Panc1 (cell line): ENCODE data around the gene TSPOAP1. TPM values are rescaled to one million over a fixed set of nuclear protein-coding genes. Genes with fewer than 3 reads are reported as not detected.

ENCODE experiments used
- ATAC-seq: fragments of 200-7000 bp; cut with Tn5 transposase; 2 replicates; pipeline ENCODE4 v1.9.1; 2020; ENCODE audit warnings: mild to moderate bottlenecking, moderate library complexity
- BruUV-seq: library from RNA; stranded (reverse); fragments of 400-500 nt; replicated peaks from 2 replicates; lab custom pipeline; 2021; lab: Mats Ljungman, UMichigan
- CTCF ChIA-PET: fragments of 300-600 bp; sonication (Branson Sonifier 250); formaldehyde crosslinking; loops from one replicate; lab custom pipeline; 2022; ENCODE audit warnings: antibody characterized with exemption; lab: Charles Lee
- POLR2A ChIA-PET: fragments of 300-600 bp; sonication (Branson Sonifier 250); formaldehyde crosslinking; loops from one replicate; lab custom pipeline; 2022; ENCODE audit warnings: antibody characterized with exemption; lab: Charles Lee
- DNase-seq: peaks from one replicate; pipeline ENCODE4 v3.0.0-alpha.2; 2010; ENCODE audit warnings: low read depth, low spot score
- H3K27ac ChIP-seq: 2 replicates; pipeline ENCODE4 v1.5.1; 2011; ENCODE audit warnings: mild to moderate bottlenecking, low read length, inconsistent platforms
- H3K27me3 ChIP-seq: fragments of 200-500 bp; sonication (Bioruptor generic); 2 replicates; pipeline ENCODE4 v1.6.0; 2014; ENCODE audit warnings: low read length, inconsistent platforms; ENCODE audit not compliant: control insufficient read depth, insufficient read depth
- H3K36me3 ChIP-seq: fragments of 200-500 bp; sonication (Bioruptor generic); 2 replicates; pipeline ENCODE4 v1.5.1; 2014; ENCODE audit warnings: inconsistent platforms, mild to moderate bottlenecking, low read length, moderate library complexity; ENCODE audit not compliant: control insufficient read depth, insufficient read depth
- H3K4me1 ChIP-seq: 2 replicates; pipeline ENCODE4 v1.5.1; 2011; ENCODE audit warnings: inconsistent platforms, mild to moderate bottlenecking, low read length, moderate library complexity; ENCODE audit not compliant: control insufficient read depth, insufficient read depth
- H3K4me3 ChIP-seq, 2 experiments: 2 replicates each; pipeline ENCODE4 v1.5.1; 2011 to 2012; ENCODE audit warnings: low read depth in 2 of 2, low read length in 2 of 2, mild to moderate bottlenecking in 2 of 2, inconsistent platforms in 1 of 2, moderate library complexity in 1 of 2
- H3K9me3 ChIP-seq: fragments of 200-500 bp; sonication (Bioruptor generic); 2 replicates; pipeline ENCODE4 v1.5.1; 2014; ENCODE audit warnings: low read depth, mild to moderate bottlenecking, inconsistent platforms, low read length, moderate library complexity; ENCODE audit not compliant: control insufficient read depth, insufficient read depth
- CTCF ChIP-seq: fragments of 450-650 bp; IDR thresholded peaks from 2 replicates; pipeline ENCODE4 v1.5.1; 2017; ENCODE audit warnings: mild to moderate bottlenecking
- POLR2AphosphoS5 ChIP-seq: IDR thresholded peaks from 2 replicates; pipeline ENCODE4 v1.6.1; 2012; ENCODE audit warnings: mild to moderate bottlenecking, low read depth, low read length, moderate library complexity
- REST ChIP-seq, 2 experiments: IDR thresholded peaks; 2 replicates each; pipeline ENCODE4 v1.6.1; 2011 to 2012; ENCODE audit warnings: low read depth in 2 of 2, control low read depth in 1 of 2, low read length in 1 of 2, mild to moderate bottlenecking in 1 of 2, moderate library complexity in 1 of 2; ENCODE audit not compliant: insufficient read depth in 1 of 2
- SIN3A ChIP-seq: IDR thresholded peaks from 2 replicates; pipeline ENCODE4 v1.6.1; 2012; ENCODE audit warnings: low read depth, mild to moderate bottlenecking, low read length, moderate library complexity, borderline replicate concordance; ENCODE audit not compliant: insufficient read depth
- TCF7L2 ChIP-seq: IDR thresholded peaks from 2 replicates; pipeline ENCODE4 v1.6.1; 2011; ENCODE audit warnings: mild to moderate bottlenecking, low read depth, low read length, inconsistent platforms
- in situ Hi-C: cut with HindIII; loops from 2 replicates; pipeline ENCODE4 v1.10.0; 2016; ENCODE audit warnings: low sequenced_read_pairs, low pct_unique_long_range_greater_than_20kb
- intact Hi-C: fragments of 100-400 bp; cut with micrococcal nuclease; formaldehyde crosslinking; loops from one replicate; pipeline ENCODE4 v1.10.0; 2022; ENCODE audit not compliant: unreplicated experiment
- total RNA-seq: library from RNA; stranded (reverse); gene quantifications from one replicate; pipeline ENCODE4 v1.2.1, GENCODE V29; 2021; ENCODE audit not compliant: unreplicated experiment

The TSPOAP1 gene
- total RNA-seq, 1 experiment from 2014 or later, result 0.05 TPM

GRCh38 chr17:58337600-58338453 is 9.2 kb upstream of the TSPOAP1 start:
- peak; percentile 41 for ATAC-seq
- H3K4me3 ChIP-seq, result no peak overlapping the region
- BruUV-seq, result no TSS peak
- TF ChIP-seq CTCF, result no peak
- TF ChIP-seq SIN3A, result no peak
- no peak for TF ChIP-seq POLR2AphosphoS5
- no peak for TF ChIP-seq TCF7L2
- TF ChIP-seq REST (IDR thresholded peaks at IDR 0.05; ENCODE audit: insufficient read depth in 1 of 2, low read depth in 2 of 2, low read length in 1 of 2), result no peak
- no peaks in the 10 kb centered on the region for H3K36me3 ChIP-seq
- no peak overlapping the region for H3K27ac ChIP-seq
- no peaks in the 10 kb centered on the region for H3K27me3 ChIP-seq
- H3K9me3 ChIP-seq, result no peaks in the 10 kb centered on the region
- H3K4me1 ChIP-seq, result no peaks in the 10 kb centered on the region; the same call in 1 of the 2 replicates
- intact Hi-C loops, result no loop called here
- in situ Hi-C loops, result no loop called here
- POLR2A ChIA-PET, result interaction anchor here (0.5 kb wide), 1 partner anchor 9 kb away, joined by 13 read pairs; no protein-coding TSS in a partner anchor
- DNase-seq, result no peak
- CTCF ChIA-PET, result interaction anchor here (0.6 kb wide), 1 partner anchor 12 kb away, joined by 6 read pairs; no protein-coding TSS in a partner anchor

GRCh38 chr17:58337210-58337599 is 8.6 kb upstream of the TSPOAP1 start:
- POLR2A ChIA-PET, result interaction anchor here (0.5 kb wide), 1 partner anchor 10 kb away, joined by 13 read pairs; no protein-coding TSS in a partner anchor
- no TSS peak for BruUV-seq
- in situ Hi-C loops, result no loop called here

More at GRCh38 chr17:58337210-58337599, 8.6 kb upstream of the TSPOAP1 start:
- no peak for TF ChIP-seq CTCF
- TF ChIP-seq SIN3A, result no peak
- TF ChIP-seq TCF7L2, result no peak
- TF ChIP-seq REST (IDR thresholded peaks at IDR 0.05; ENCODE audit: insufficient read depth in 1 of 2, low read depth in 2 of 2, low read length in 1 of 2), result no peak
- no peak for TF ChIP-seq POLR2AphosphoS5
- intact Hi-C loops, result no loop called here
- DNase-seq (no peak), ATAC-seq (no peak)
- H3K36me3 ChIP-seq, result no peaks in the 10 kb centered on the region
- H3K4me1 ChIP-seq, result no peaks in the 10 kb centered on the region; the same call in 1 of the 2 replicates
- H3K27me3 ChIP-seq, result no peaks in the 10 kb centered on the region
- H3K9me3 ChIP-seq, result no peaks in the 10 kb centered on the region
- CTCF ChIA-PET, result no interaction called here
- H3K4me3 ChIP-seq, result no peak overlapping the region
- no peak overlapping the region for H3K27ac ChIP-seq
